Measurements from ENCODE around the gene KCNAB1. TPM values are rescaled to one million over a fixed set of nuclear protein-coding genes. Genes with fewer than 3 reads are reported as not detected.

KCNAB1 gene
- polyA plus RNA-seq, 1 donor: 2.5 TPM

DNA sequence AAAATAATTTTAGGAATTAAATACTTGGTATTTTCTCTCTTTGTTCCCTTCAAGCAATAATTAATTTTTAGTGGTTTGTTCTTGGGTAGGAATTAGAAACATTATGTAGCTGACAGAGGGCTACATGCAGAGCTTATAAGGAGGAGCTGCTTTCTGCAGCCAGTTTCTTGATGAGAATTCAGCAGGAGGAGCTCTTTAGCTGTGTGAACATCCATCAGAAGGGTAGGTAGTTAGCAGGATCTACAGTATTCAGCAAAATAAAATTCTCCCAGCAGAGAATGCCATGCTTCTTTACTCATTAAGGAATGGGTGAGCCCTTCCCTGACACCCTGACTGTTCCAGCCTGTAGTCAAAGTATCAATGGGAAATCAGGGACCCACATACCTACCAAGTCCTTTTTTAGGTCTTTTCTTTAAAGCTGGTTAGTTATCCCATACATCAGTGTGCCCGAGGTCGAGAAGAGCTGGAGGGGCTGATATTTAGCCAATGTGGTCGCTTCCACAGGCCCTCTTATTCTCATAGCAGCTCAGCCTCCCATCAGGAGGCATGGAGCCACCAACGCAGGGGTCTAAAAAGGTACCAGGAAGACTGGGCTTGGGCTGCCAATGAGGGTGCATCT, 54.0 kb downstream of the KCNAB1 start:
- Histone ChIP-seq H3K4me3 (ENCODE audit: low read length) (no peak overlapping the region), H3K9me3 (ENCODE audit: control insufficient read depth, low read depth, low read length) (no peaks in the 10 kb centered on the region), H3K36me3 (ENCODE audit: control insufficient read depth, insufficient read depth, low read length) (no peaks in the 10 kb centered on the region), H3K4me1 (ENCODE audit: control insufficient read depth, insufficient read depth, low read length) (no peaks in the 10 kb centered on the region), H3K27ac (ENCODE audit: low read length) (no peak overlapping the region), H3K27me3 (ENCODE audit: control insufficient read depth, insufficient read depth, low read length) (no peaks in the 10 kb centered on the region)
- no CpG with 5 or more reads among the region's 4 CpGs for WGBS (ENCODE audit: insufficient coverage, low lambda C conversion rate)
- DNase-seq: no peak

DNA sequence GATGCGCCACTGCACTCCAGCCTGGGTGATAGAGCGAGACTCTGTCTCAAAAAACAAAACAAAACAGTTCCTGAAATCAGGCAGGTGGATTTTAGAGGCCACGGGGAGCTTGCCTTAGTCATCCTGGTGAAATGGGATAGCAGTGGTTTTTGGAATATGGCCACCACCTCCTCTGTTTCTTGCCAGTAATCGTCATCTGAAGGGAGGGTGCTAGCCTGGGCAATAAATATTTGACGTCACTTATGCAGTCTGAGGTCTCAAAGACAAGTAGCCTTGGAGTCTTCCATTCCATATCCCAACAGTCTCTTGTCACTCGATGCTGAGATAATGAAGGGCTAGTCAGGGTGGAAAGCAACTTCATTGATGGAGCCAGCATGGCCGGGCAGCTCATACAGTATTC, 55.2 kb downstream of the KCNAB1 start:
- no peak for DNase-seq
- Histone ChIP-seq H3K9me3 (ENCODE audit: control insufficient read depth, low read depth, low read length) (no peaks in the 10 kb centered on the region), H3K36me3 (ENCODE audit: control insufficient read depth, insufficient read depth, low read length) (no peaks in the 10 kb centered on the region), H3K4me1 (ENCODE audit: control insufficient read depth, insufficient read depth, low read length) (no peaks in the 10 kb centered on the region), H3K27me3 (ENCODE audit: control insufficient read depth, insufficient read depth, low read length) (no peaks in the 10 kb centered on the region), H3K4me3 (ENCODE audit: low read length) (no peak overlapping the region), H3K27ac (ENCODE audit: low read length) (no peak overlapping the region)
- WGBS (ENCODE audit: insufficient coverage, low lambda C conversion rate): no CpG with 5 or more reads among the region's 7 CpGs

DNA sequence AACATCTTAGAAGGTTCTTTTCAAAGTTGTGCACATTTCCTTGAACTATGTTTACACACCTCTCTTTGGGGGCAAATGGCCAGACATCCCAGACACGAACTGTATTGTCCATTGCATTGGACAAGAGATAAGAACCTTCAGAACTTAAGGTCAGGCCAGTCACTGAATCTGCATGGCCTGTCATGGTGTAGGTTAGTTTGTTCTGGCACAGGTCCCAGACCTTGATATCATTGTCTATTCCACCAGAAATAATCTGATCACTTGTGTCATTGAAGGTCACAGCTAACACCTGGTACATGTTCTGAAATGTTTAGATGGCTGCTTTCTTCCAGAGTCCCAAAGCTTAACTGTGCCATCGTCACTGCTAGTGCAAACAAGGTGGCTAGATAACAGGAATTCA, 55.7 kb downstream of the KCNAB1 start:
- WGBS (ENCODE audit: insufficient coverage, low lambda C conversion rate): no CpG with 5 or more reads among the region's 2 CpGs
- H3K27ac ChIP-seq (ENCODE audit: low read length): no peak overlapping the region
- H3K4me3 ChIP-seq (ENCODE audit: low read length): no peak overlapping the region
- no peaks in the 10 kb centered on the region for H3K27me3 ChIP-seq (ENCODE audit: control insufficient read depth, insufficient read depth, low read length)
- no peaks in the 10 kb centered on the region for H3K4me1 ChIP-seq (ENCODE audit: control insufficient read depth, insufficient read depth, low read length)
- H3K36me3 ChIP-seq (ENCODE audit: control insufficient read depth, insufficient read depth, low read length): no peaks in the 10 kb centered on the region
- DNase-seq: no peak
- no peaks in the 10 kb centered on the region for H3K9me3 ChIP-seq (ENCODE audit: control insufficient read depth, low read depth, low read length)

DNA sequence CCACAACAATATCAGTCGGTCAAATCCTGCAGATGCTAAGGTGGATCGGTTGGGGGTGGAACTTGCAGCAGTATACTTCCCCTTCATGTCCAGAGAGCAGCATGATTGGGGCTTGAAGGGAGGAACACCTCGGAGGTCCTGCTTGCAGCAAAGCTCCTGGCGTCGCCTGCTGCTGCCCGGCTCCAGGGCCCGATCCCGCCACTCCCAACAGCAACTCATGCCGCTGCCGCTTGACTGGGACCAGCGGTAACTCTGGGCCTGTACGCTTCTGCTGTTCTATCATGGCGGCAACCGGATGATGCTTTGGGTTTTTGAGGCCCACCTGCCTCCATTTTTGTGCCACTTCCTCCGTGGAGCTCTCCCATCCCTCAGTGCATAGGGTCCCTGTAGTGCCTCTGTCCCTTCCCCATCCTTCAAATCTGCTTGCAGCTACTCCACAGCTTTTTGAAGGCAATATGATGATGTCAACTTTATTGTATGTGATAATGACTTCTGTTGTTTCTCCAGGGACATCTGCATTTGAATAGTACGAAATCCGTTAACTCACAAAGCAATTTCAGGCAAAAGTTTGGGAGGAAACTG, 56.3 kb downstream of the KCNAB1 start:
- Histone ChIP-seq H3K36me3 (ENCODE audit: control insufficient read depth, insufficient read depth, low read length) (no peaks in the 10 kb centered on the region), H3K27me3 (ENCODE audit: control insufficient read depth, insufficient read depth, low read length) (no peaks in the 10 kb centered on the region), H3K4me1 (ENCODE audit: control insufficient read depth, insufficient read depth, low read length) (no peaks in the 10 kb centered on the region), H3K27ac (ENCODE audit: low read length) (no peak overlapping the region), H3K9me3 (ENCODE audit: control insufficient read depth, low read depth, low read length) (no peaks in the 10 kb centered on the region), H3K4me3 (ENCODE audit: low read length) (no peak overlapping the region)
- DNase-seq: no peak
- WGBS (ENCODE audit: insufficient coverage, low lambda C conversion rate): 100% methylated on average over 1 of the region's 17 CpGs

DNA sequence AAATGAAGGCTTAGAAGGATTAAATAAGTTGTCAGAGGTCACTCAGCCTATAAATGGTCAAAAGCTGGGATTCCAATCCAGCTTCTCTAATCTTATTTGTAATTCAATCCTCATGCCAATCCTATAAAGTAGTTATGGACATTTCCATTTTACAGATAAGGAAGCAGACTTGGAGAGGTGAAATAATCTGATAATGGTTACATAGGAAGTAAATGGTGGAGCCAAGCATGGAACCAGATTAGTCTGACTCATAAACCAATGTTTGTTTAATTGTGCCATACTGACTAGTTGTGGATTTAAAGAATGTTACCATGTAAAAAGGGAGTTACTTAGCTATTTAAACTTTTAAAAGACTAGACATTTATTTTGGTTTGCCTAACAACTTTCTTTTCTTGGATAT, 59.7 kb downstream of the KCNAB1 start:
- Histone ChIP-seq H3K27ac (ENCODE audit: low read length) (no peak overlapping the region), H3K27me3 (ENCODE audit: control insufficient read depth, insufficient read depth, low read length) (no peaks in the 10 kb centered on the region), H3K36me3 (ENCODE audit: control insufficient read depth, insufficient read depth, low read length) (no peaks in the 10 kb centered on the region), H3K9me3 (ENCODE audit: control insufficient read depth, low read depth, low read length) (no peaks in the 10 kb centered on the region), H3K4me1 (ENCODE audit: control insufficient read depth, insufficient read depth, low read length) (no peaks in the 10 kb centered on the region), H3K4me3 (ENCODE audit: low read length) (no peak overlapping the region)
- DNase-seq: no peak

DNA sequence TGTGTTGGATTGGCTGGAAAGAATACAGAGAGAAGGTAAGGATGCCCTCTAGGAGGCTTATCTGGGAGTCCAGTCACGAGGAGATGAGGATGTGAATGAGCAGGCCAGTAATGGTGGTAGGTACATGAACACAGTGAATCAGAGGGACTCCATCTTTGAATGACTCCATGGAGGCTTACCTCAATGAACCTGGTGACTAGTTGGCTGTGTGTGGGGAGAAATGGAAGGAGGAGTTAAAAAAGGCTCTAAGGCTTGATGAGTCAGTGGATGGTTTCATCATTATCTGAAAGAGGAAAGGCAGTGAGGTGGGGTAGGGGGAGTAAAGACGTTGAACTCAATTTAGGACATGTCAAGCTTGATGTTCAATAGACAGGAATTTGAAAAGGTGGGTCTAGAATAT, 61.1 kb downstream of the KCNAB1 start:
- no peak overlapping the region for H3K4me3 ChIP-seq (ENCODE audit: low read length)
- WGBS (ENCODE audit: insufficient coverage, low lambda C conversion rate): 90% methylated on average over 1 of the region's 2 CpGs
- no peaks in the 10 kb centered on the region for H3K36me3 ChIP-seq (ENCODE audit: control insufficient read depth, insufficient read depth, low read length)
- DNase-seq: no peak
- H3K27ac ChIP-seq (ENCODE audit: low read length): no peak overlapping the region
- H3K9me3 ChIP-seq (ENCODE audit: control insufficient read depth, low read depth, low read length): no peaks in the 10 kb centered on the region
- no peaks in the 10 kb centered on the region for H3K27me3 ChIP-seq (ENCODE audit: control insufficient read depth, insufficient read depth, low read length)
- no peaks in the 10 kb centered on the region for H3K4me1 ChIP-seq (ENCODE audit: control insufficient read depth, insufficient read depth, low read length)

DNA sequence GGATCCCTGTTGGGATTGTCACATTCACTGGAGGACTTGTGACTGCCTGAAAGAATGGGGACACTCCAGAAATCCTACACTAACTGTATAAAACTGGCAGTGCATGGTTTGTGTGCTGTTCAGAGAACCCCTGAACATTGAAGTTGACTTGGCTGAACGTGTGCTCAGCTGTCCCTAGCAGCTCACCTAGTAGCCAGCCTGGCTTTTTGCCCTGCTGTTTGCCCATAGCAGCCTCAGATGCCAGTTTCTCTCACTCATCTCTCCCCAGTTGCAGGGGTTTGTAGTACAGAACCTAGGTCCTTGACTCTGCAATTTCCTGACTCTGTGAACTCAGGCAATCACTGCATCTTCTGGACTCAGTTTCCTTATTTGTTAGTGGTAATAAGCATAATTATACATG, 63.0 kb downstream of the KCNAB1 start:
- no peaks in the 10 kb centered on the region for H3K4me1 ChIP-seq (ENCODE audit: control insufficient read depth, insufficient read depth, low read length)
- no peak overlapping the region for H3K4me3 ChIP-seq (ENCODE audit: low read length)
- no peaks in the 10 kb centered on the region for H3K9me3 ChIP-seq (ENCODE audit: control insufficient read depth, low read depth, low read length)
- no peaks in the 10 kb centered on the region for H3K36me3 ChIP-seq (ENCODE audit: control insufficient read depth, insufficient read depth, low read length)
- DNase-seq: no peak
- no CpG with 5 or more reads among the region's 1 CpG for WGBS (ENCODE audit: insufficient coverage, low lambda C conversion rate)
- H3K27ac ChIP-seq (ENCODE audit: low read length): no peak overlapping the region
- no peaks in the 10 kb centered on the region for H3K27me3 ChIP-seq (ENCODE audit: control insufficient read depth, insufficient read depth, low read length)

DNA sequence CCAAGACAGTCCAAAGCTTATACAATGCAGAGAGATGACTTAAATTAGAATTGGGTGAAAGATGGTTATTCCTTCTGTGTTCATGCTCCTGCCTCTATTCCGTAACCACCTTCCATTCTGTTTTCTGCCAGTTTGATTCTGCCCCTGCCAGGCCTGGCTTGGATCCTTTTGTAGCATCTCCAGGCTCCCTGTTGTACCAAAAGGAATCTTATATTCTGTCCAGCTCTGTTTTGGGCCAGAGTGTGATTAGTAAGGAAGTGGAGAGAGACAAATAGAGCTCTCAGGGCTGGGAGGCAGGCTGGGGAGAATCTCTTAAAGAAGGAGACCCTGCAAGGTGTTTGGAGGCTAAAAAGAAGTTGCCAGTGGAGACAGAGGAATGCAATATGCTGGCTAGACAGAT, 63.8 kb downstream of the KCNAB1 start:
- Histone ChIP-seq H3K36me3 (ENCODE audit: control insufficient read depth, insufficient read depth, low read length) (no peaks in the 10 kb centered on the region), H3K9me3 (ENCODE audit: control insufficient read depth, low read depth, low read length) (no peaks in the 10 kb centered on the region), H3K4me1 (ENCODE audit: control insufficient read depth, insufficient read depth, low read length) (no peaks in the 10 kb centered on the region), H3K4me3 (ENCODE audit: low read length) (no peak overlapping the region), H3K27me3 (ENCODE audit: control insufficient read depth, insufficient read depth, low read length) (no peaks in the 10 kb centered on the region), H3K27ac (ENCODE audit: low read length) (no peak overlapping the region)
- DNase-seq: no peak
- WGBS (ENCODE audit: insufficient coverage, low lambda C conversion rate): 80% methylated on average over 1 of the region's 1 CpG

DNA sequence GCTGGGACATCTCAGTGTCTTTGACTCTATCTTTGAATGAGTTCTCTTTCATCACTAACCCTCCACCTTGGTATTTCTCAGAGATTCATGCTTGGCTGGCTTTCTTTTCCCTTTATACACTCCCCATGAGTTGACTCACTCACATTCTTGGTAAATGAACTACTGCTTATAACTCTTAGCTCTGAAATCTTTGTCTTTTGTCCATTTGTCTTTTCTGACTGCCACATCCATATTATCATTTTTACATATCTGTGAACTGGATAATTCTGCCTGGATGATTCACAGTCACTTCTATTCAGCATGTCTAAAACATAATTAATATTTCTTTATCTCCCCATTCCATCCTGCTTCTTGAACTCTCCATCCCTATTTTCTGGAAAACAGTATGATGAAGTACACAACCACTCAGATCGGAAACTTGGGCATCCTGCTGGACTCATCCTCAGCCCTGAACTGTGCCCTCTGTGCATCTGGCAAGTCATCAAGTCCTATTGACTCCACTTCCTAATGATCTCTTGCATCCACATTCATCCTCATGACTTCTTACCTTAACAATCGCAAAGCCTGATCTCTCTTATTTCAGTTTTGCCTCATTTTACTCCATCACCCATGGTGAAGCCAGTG, 66.9 kb downstream of the KCNAB1 start:
- H3K4me3 ChIP-seq (ENCODE audit: low read length): no peak overlapping the region
- DNase-seq: no peak
- no peaks in the 10 kb centered on the region for H3K27me3 ChIP-seq (ENCODE audit: control insufficient read depth, insufficient read depth, low read length)
- no peaks in the 10 kb centered on the region for H3K9me3 ChIP-seq (ENCODE audit: control insufficient read depth, low read depth, low read length)
- no peaks in the 10 kb centered on the region for H3K36me3 ChIP-seq (ENCODE audit: control insufficient read depth, insufficient read depth, low read length)
- no peaks in the 10 kb centered on the region for H3K4me1 ChIP-seq (ENCODE audit: control insufficient read depth, insufficient read depth, low read length)
- no peak overlapping the region for H3K27ac ChIP-seq (ENCODE audit: low read length)
- WGBS (ENCODE audit: insufficient coverage, low lambda C conversion rate): no CpG with 5 or more reads among the region's 2 CpGs

DNA sequence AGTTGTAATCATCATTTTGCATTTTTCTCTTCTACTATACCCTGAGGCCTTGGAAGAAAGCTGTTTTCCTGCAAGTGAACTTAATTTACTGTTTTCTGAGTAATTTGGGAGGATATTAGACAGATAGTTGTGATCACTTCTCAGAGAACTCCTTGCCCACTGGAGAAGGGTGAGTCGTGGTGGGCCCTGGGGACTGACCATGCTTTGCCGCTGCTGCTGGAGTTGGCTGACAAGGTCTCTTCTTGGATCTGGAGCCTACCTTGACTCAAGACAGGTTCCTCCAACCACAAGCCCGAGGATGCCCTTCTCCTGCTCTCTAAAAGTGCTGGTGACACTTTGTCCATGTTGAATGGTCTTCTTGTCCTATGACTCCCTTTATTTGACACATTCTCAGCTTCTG, 68.4 kb downstream of the KCNAB1 start:
- Histone ChIP-seq H3K27ac (ENCODE audit: low read length) (no peak overlapping the region), H3K36me3 (ENCODE audit: control insufficient read depth, insufficient read depth, low read length) (no peaks in the 10 kb centered on the region), H3K9me3 (ENCODE audit: control insufficient read depth, low read depth, low read length) (no peaks in the 10 kb centered on the region), H3K27me3 (ENCODE audit: control insufficient read depth, insufficient read depth, low read length) (no peaks in the 10 kb centered on the region), H3K4me3 (ENCODE audit: low read length) (no peak overlapping the region), H3K4me1 (ENCODE audit: control insufficient read depth, insufficient read depth, low read length) (no peaks in the 10 kb centered on the region)
- no CpG with 5 or more reads among the region's 3 CpGs for WGBS (ENCODE audit: insufficient coverage, low lambda C conversion rate)
- no peak for DNase-seq

DNA sequence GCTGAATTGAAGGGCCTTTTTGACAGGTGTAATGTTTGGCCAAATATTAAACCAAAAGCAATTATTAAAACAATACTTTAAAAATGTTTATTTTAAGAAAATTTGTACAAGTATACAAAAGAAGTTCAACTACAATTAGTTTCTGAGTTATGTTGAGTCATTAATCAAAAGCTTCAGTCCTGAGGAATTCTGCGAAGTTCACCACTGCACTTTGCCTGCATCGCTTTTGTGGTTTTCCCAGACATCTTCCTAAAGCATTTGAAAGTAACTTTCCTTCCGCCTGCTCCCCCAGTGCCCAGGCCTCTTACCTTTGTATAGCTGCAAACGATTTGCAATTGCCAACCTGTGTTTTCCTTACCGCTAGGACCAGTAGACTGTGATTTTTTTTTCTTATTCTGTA, 69.5 kb downstream of the KCNAB1 start:
- whole genome bisulfite sequencing (ENCODE audit: insufficient coverage, low lambda C conversion rate): 69% methylated on average over 2 of the region's 5 CpGs
- no peaks in the 10 kb centered on the region for H3K36me3 ChIP-seq (ENCODE audit: control insufficient read depth, insufficient read depth, low read length)
- no peaks in the 10 kb centered on the region for H3K4me1 ChIP-seq (ENCODE audit: control insufficient read depth, insufficient read depth, low read length)
- no peaks in the 10 kb centered on the region for H3K9me3 ChIP-seq (ENCODE audit: control insufficient read depth, low read depth, low read length)
- no peak overlapping the region for H3K27ac ChIP-seq (ENCODE audit: low read length)
- H3K4me3 ChIP-seq (ENCODE audit: low read length): no peak overlapping the region
- H3K27me3 ChIP-seq (ENCODE audit: control insufficient read depth, insufficient read depth, low read length): no peaks in the 10 kb centered on the region
- DNase-seq: no peak

Data from large intestine (tissue), 3 donors.